HG02884 (cell line): ENCODE measurements around the gene HHEX.
A peak's percentile ranks its signal among the peaks of the same experiment; 100 is the strongest.

Experiments
- ATAC-seq: cut with Tn5 transposase; IDR thresholded peaks from one replicate; pipeline ENCODE4 v1.9.1; 2021; ENCODE audit warnings: mild to moderate bottlenecking, moderate library complexity; ENCODE audit not compliant: unreplicated experiment

The HHEX gene

DNA sequence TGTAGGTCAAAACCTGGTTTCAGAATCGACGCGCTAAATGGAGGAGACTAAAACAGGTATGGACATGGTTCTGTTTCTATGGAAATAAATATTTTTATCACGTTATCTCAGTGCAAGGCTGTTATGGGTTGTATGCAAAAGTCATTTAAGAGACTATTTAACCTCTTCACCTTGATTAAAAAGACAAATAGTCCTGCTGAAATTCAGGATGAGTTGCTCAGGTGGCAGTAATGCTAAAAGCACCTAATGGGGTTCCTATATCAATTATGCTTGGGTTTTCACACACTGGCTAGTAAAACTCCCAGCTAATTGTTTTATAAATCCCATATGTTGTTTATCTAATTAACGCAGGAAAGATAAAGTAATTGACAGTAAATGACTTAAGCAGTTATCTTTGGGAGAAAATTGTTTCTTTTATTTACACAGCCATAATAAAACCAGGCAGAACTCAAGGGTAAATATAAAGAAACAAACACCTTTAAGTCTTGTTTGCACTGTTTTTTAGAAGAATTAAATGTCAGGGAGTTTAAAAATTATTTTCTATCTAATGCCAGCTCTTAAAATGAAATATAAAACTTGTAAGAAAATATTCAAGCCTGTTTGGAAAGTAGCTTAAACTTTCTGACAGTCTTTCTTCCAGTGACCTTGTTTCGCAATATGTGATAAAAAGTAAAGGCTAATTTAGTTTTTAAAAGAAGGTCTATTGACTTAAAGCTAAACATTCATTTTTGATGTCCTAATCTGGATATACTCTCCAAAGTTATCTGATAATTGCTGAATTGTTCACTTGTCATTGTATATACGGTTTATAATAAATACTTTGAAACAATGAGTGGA lies 3.2 kb downstream of the HHEX start:
- ATAC-seq, result no peak

DNA sequence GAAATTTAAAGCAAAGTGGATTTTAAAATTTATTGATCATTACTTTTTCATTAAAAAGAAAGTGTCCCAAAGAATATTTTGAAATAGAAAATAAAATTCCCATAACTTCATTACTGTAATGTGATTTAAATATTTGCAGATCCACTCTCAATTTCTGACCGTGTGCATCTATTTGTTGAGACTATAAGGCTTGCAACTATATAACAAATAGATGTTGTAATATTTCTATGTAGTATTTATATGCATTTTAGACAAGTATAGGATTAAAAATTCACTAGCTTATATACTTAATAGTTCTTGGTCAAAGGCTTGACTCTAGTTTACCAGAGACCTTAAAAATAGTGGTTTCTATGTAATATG lies 3.8 kb downstream of the HHEX start:
- no peak for ATAC-seq

DNA sequence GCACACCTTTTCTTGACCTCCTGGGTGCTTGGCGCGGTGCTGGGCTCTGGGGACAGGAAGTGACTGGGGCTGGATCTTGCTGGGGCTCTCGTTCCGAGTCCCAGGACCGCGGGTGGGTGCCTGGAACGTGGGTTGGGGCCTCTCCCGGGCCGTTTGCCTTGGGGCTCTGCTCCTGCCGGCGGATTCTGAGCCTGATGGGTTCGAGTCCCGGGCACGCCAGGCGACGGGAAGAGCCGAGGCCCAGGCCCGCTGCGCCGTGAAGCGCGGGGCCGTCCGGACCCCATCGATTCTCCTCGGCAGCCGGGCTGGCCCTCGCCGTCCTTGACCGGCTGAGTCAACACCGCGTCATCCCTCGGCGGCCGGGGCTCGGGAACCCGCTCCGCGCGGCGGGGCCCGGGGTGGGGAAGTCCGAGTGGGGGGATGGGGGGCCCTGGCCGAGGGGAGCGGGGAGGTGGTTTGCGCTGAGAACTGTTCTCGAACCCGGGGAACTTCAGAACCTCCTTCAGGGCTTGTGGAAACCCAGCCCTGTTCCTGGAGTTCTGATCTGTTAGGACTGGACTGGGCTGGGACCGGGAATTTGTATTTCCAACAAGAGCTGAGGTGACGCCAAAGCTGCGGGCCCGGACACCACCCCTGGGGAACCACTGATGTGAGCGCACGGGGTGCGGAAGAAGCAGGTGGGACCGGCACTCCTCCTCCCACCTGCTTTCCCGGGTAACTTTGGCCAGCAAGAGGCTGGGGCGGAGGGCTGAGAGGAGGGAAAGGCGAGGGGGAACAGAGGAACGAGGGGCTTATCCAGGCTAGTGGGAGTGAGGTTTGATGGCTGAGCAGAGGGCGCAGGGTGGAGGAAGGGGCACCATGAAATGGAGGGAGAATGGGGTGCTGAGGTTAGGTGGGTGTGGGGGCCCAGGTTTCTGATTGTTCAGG lies 6.2 kb downstream of the HHEX start:
- ATAC-seq, result no peak

DNA sequence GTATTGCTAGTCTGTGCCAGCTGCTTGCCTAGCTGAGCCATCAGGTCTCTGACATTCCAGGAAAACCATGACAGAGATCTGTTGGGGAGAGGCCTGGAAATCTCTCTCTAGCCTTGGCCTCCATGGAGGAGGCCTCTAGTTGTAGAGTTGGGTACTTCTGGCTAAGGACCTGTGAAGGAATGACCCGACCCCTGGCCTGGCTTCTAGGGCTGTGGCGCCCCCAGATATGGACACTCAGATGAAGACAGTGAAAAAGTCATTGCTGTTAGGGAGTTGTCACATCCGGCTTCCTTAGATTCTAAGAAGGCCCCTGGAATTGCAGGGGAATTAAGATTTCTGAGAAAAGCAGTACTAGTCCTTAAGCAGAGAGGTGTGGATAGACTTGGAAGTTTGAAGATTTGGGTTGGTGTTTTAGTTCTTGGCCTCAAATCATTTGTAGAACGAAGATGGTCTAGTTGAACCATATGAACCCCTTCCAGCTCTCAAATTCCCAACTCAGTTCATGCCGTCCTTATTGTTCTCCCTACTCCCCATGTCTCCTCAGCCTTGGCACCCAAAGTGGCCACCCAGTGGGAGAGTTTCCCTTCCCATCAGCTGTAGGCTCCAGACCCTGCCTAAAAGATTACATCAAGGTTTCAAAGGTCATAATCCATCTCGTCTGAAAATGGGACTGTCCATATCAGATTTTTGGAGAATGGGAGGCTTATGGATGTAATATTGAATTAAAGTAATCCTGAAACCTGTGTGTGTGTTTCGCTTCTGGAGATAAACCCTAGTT lies 7.0 kb downstream of the HHEX start:
- no peak for ATAC-seq

DNA sequence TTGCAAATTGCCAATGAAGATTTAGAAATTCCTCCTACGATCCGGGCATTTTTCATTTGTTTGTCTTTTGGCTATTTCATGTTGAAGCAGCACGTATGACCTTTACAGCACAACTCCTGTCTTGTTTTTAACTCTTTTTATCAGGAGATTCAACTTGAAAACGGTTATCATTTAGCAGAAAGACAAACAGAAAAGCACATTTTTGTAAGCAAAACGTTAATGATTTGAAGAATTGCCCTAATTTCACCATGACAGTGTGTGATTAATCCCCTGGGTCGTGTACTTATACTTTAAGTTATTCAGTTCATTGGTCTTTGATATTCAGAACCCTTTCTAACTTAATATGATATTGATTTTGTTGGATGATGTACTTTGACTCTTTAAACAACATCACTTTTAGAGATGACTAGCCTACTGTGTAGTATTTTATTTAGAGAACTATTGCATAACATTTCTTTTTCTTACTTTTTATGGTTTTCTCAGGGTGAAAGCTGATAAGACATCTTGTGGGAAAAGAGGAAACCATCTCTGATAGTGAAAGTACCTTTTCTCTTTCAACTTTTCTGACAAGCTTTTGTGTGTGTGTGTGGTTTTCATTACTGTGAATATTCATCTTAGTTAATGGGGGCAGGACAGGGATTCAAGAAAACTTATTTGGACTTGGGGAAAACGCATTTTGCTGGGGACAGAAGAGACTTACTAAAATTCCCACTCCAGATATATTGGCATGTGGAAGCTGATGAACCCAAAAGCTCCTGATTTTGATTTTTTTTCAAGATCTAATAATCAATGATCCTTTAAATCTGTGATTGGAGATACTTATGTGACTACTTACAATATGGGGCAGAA lies 8.1 kb downstream of the HHEX start:
- ATAC-seq, result no peak

DNA sequence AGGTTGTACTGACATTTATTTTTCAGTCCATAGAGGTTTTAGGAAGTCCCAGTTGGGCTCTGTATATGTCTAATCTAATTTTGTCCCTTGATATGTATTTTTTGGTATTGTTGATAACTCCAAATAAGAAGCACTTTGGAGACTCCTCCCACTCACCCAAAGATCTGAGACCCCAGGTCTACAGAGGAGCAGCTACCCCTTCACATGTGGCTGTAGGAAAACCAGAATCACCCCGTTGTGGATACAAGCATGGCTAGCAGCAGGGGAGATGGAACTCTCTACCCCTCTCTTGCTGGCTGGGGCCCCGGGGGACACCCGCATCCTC lies 9.4 kb downstream of the HHEX start:
- no peak for ATAC-seq

DNA sequence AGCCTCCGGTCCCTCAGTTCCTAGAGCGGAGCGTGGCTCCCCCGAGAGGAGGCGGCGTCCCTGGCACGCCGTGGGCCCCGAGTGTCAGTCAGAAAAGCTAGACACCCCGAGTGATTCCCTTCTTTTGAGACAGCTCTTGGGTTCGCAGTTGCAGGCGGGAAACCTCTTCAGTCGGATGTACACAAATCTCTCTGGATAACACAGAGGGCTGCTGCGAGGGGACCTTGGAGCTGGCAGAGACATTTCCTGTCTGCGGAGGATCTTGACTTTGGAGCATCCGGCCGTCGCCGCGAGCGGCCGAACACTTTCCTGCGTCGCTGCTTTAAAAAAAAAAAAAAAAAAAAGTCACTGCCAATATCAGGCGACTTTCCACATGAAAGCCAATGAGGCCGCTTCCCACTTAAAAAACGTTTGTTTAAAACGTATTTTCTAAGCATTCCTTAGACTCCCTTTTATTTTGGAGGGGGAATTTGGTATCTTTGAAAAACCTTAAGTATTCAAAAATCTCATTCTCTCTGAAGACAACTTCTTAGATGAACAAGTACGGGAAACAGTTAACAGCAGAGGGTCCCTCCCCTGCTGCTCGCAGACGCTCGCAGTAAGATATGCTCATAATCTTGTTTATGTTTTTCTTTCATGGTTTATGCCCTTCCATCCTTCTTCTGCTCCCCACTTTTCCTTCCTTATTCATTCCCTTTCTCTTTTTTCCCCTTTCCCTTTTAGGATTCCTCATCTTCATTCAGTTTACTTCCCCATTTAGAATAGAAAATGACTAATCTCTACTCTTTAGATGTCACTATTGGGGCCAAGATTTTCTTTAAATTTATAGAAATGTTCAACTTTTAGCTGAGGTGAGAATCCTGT lies 10.0 kb downstream of the HHEX start:
- ATAC-seq, result no peak

DNA sequence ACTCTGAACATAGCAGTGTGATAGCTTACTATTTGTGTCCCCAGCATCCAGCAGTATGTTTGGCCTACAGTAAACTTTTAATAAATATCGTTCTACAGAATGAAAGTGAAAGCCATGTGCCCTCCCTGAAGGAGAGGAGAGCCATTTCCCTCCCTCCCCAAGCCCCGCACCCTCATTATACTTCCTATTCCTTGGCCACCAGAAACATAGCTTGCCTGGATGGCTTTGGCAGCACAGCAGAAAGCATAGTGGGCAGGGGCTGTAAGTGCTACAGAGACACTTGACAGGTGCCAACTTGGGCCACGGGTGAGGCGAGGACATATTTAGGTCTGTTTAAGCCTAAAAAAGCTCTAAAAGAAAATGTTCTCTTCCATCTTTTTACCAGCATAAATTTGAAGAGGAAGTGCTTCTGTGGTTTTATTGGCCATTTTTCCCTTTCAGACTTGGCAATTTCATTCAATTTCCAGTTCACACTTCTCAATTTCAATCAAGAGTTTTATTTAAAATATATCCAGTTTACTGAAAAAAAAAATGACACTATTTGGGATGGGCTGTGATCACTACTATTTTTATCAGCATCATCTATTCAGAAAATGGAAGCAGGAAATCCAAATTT lies 12.7 kb downstream of the HHEX start:
- ATAC-seq, result no peak

DNA sequence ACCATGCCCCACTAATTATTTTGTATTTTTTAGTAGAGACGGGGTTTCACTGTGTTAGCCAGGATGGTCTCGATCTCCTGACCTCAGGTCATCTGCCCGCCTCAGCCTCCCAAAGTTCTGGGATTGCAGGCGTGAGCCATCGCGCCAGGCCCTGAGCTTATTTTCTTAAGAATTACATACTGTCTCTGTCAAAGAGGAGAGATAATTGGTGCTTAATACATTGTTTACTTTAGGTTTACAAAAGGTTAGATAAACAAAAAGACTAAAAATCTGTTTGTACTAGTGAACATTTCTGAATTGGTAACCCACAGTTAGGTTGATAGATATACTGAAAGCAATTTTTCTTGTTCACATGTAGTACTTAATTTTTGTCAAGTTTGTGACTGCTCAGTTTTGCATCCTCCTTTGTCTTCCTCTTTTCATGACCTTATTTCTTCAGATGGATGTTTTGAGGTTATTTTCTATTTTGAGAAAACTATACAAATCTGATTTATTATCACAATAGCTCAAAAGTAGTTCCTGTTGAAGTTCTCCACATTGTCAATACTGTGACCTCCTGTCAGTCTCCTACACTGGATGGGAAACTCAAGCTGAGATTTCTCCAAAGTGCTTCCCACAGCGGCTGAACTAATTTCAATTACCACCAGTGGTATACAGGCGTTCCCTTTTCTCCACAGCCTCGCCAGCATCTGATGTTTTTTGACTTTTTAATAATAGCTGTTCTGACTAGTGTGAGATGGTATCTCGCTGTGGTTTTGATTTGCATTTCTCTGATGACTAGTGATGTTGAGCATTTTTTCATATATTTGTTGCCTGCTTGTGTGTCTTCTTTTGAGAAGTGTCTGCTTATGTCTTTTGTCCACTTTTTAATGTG lies 22.5 kb downstream of the HHEX start:
- peak; percentile 54 for ATAC-seq

DNA sequence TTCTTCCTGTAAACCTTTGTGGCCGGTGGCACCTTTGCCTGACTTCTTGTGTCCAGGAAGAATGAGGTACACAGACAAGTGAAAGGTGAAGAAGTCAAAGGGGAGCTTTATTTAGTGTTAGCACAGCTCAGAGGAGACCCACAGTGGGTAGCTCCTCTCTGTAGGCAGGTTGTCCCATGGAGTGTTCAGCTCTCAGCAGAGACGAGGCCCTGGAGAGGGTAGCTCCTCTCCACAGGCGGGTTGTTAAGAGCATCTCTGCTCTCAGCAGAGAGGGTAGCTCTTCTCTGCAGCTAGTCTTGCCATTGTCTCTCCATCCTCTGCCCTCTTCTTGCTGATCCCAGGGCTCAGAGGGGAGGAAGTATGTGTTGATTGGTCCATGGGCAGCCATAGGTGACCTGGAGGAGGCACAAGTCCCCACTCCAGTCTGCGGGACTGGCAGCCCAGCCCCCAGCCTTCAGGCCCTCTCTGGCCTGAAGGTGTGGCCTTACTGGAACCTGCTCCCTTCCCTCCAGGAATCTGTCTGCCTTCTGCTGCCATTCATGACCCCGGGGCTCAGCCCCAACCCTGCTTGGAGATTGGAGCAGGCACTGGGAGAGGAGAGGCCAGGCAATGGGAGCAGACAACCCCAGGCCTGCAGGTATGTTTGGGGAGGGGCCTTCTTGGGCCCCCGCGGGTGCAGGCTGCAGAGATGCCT lies 24.5 kb downstream of the HHEX start:
- no peak for ATAC-seq

DNA sequence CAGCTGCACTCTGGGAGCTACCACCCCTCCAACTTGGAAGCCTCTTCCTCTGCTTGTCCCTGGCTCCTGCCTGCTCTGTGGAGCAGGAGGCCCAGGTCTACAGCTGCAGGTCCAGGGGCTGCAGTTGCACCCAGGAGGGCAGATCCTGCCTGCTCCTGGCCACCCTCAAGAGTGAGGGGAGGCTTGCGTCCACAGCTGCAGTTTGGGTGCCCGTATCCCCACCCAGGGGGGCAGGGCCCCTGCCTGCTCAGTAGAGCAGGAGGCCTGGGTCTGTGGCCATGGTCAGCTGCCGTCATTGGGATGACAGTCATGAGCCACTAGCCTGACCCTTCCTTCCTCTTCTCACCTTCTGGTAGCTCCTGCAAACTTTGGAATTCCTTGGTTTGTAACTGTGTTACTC lies 25.1 kb downstream of the HHEX start:
- no peak for ATAC-seq

DNA sequence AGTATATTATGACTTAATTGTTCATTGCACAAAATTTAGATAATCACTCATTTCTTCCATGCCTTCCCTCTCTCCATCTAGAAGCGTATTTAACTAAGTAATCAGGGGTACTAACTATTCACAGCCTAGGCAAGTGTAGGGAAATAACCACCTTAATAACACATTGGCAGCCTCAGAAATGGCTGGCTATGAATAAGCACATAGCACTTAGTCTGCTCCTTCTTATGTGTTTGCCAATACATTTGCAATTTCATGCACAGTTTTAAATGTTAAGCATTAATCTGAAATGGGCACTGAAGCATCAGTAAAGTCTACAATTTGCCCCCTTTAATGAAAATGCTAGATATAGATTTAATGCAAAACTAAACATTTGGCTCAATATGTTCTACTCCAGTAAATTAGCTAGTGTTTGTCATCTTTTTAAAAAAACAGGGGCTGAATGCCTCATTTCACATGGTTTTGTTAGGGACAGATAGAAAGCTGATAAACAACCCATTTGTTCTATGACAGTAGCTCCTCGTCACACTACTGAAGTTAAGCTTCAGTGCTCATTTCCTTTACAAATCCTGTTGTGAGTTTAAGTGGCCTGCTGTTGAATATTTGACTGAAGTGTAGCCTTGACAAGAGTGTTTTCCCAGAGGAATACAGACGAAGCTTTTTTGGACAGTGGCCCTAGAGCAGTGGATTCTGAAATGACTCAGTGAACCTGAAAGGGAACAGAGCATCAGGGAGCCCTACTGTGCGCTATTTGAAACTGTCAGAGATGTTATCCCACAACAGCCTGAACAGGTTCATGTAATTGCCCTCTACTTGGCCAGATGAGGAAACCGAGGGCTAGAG lies 30.5 kb downstream of the HHEX start:
- no peak for ATAC-seq

DNA sequence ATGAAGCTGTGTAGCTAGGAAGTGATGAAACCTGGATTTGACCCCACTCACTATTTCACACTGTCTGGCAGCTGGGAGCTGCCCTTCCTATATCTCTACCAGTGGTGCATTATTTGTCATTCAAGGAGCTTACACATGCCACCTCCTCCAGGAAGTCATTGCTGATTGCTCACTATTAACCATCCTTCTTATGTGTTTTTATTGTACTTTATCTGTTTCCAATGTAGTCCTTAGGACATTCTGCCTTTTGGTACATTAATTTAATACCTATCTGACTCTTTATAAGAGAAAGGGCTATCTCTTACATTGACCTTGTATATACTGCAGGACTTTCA lies 31.0 kb downstream of the HHEX start:
- no peak for ATAC-seq

DNA sequence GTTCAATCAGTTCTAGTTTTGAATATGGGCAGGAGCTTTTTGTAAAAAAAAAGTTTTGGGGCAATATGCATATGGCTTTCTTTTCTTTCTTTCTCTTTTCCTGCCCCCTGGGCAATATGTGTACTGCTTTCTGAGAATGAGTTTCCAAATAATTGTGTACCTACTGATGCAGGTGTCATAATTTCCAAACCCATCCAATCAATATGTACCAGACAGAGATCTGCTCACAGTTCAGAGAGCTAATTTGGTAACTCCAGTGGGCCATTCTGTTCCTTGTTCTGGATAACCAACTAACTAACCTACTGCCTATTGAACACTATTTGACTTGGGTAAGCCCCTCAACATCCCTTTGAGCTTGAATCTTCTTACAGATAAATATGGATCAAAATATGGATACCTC lies 32.6 kb downstream of the HHEX start:
- no peak for ATAC-seq

DNA sequence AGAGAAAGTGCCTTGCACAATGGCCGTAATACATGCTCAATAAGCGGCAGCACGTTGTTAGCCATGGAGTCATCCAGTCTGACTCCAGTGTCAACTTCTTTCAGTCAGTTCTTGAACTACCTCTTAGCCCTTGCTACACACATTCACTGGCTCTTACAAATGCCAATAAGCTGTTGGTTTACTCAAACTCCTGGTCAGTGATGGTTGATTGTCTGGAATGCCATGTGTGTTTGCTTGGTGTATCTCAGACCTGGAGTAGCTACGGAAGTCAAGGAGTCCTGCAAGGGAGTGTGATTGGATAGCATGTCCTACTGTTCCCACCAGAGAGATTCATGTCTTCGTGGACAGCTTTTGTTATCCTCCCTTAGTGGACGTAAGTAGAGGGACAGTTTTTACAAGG lies 37.4 kb downstream of the HHEX start:
- no peak for ATAC-seq

DNA sequence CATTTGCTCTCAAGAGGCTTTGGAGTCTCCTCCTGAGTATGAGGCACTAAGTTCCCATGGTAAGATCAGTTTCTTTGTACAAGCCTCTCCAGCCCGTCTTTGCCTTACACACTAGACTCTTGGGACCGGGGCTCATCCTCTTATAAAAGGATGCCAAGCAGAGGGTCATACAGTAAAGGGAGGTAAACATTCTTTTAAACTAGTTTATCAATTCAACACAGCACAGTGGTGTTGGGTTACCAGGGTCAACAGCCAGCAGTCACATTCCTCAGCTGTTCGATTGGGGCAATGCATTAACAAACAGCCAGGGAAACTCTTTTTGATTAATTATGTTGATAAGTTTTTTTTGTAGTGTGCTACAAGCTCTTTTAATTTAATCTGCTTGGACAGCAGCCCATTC lies 37.8 kb downstream of the HHEX start:
- ATAC-seq, result no peak

DNA sequence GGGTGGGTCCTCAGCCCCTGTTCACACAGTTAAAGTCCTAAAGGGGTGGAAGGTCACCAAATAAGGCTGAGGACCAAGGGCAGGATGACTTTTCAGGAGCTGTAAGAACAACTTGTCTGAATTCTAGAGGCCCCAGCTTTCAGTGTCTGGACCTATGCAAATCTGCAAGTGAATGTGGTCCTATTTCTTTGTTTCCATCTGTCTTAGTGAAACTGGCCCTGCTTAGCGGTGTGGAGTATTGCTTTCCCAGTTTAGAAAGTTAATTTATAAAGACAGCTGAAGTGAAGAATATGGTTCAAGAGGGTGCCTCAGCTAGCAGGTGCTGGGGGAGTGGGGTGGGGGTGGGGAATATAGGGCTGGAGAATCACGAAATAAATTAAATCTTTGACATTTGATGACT lies 40.1 kb downstream of the HHEX start:
- ATAC-seq, result peak; percentile 94
